Measurements from ENCODE around the gene ITGB7.
A peak's percentile ranks its signal among the peaks of the same experiment; 100 is the strongest.

ITGB7 gene

GRCh38 chr12:53235164-53235563 lies 28.1 kb upstream of the ITGB7 start:
- Mint-ChIP-seq H3K27ac (no peak overlapping the region), H3K4me1 (ENCODE audit: low read depth) (peaks cover 38% of the 10 kb centered on the region), H3K4me3 (no peak overlapping the region), H3K36me3 (ENCODE audit: low read depth) (no peaks in the 10 kb centered on the region), H3K27me3 (ENCODE audit: low read depth) (no peaks in the 10 kb centered on the region), H3K9me3 (no peaks in the 10 kb centered on the region)
- no peak for DNase-seq (ENCODE audit: low spot score)

- Mint-ChIP-seq H3K27me3 (ENCODE audit: low read depth) (no peaks in the 10 kb centered on the region), H3K4me1 (ENCODE audit: low read depth) (peaks cover 38% of the 10 kb centered on the region), H3K36me3 (ENCODE audit: low read depth) (no peaks in the 10 kb centered on the region), H3K27ac (no peak overlapping the region), H3K4me3 (no peak overlapping the region), H3K9me3 (no peaks in the 10 kb centered on the region)
- DNase-seq (ENCODE audit: low spot score), result no peak
Observed at GRCh38 chr12:53234271-53234914, 27.3 kb upstream of the ITGB7 start.

GRCh38 chr12:53233671-53234121 lies 26.6 kb upstream of the ITGB7 start:
- H3K27ac Mint-ChIP-seq, result no peak overlapping the region
- no peaks in the 10 kb centered on the region for H3K36me3 Mint-ChIP-seq (ENCODE audit: low read depth)
- H3K27me3 Mint-ChIP-seq (ENCODE audit: low read depth), result no peaks in the 10 kb centered on the region
- H3K4me1 Mint-ChIP-seq (ENCODE audit: low read depth), result peaks cover 41% of the 10 kb centered on the region
- DNase-seq (ENCODE audit: low spot score), result no peak
- H3K4me3 Mint-ChIP-seq, result no peak overlapping the region
- H3K9me3 Mint-ChIP-seq, result no peaks in the 10 kb centered on the region

- H3K4me1 Mint-ChIP-seq (ENCODE audit: low read depth), result peaks cover 44% of the 10 kb centered on the region
- H3K36me3 Mint-ChIP-seq (ENCODE audit: low read depth), result no peaks in the 10 kb centered on the region
- H3K27me3 Mint-ChIP-seq (ENCODE audit: low read depth), result no peaks in the 10 kb centered on the region
- DNase-seq (ENCODE audit: low spot score), result no peak
- no peaks in the 10 kb centered on the region for H3K9me3 Mint-ChIP-seq
- H3K27ac Mint-ChIP-seq, result peak overlapping the region; percentile 80
- H3K4me3 Mint-ChIP-seq, result peak overlapping the region; percentile 90
Observed at GRCh38 chr12:53232646-53233461, 25.8 kb upstream of the ITGB7 start.

GRCh38 chr12:53231921-53232645 lies 25.0 kb upstream of the ITGB7 start, which contains the start of gene RARG:
Gene RARG (minus strand): TSS chr12:53232209. CDS start chr12:53227545, 4,664 bp downstream.
- no peaks in the 10 kb centered on the region for H3K27me3 Mint-ChIP-seq (ENCODE audit: low read depth)
- H3K4me1 Mint-ChIP-seq (ENCODE audit: low read depth), result peaks cover 41% of the 10 kb centered on the region
- peak within 1 kb of the TSS; percentile 80 for H3K27ac Mint-ChIP-seq
- peak; percentile 63 for DNase-seq (ENCODE audit: low spot score)
- H3K9me3 Mint-ChIP-seq, result no peaks in the 10 kb centered on the region
- peak within 1 kb of the TSS; percentile 90 for H3K4me3 Mint-ChIP-seq
- peaks cover under 1% of the 10 kb centered on the region for H3K36me3 Mint-ChIP-seq (ENCODE audit: low read depth)

GRCh38 chr12:53231671-53231920 lies 24.5 kb upstream of the ITGB7 start:
- no peaks in the 10 kb centered on the region for H3K27me3 Mint-ChIP-seq (ENCODE audit: low read depth)
- peaks cover 38% of the 10 kb centered on the region for H3K4me1 Mint-ChIP-seq (ENCODE audit: low read depth)
- peak overlapping the region; percentile 55 for H3K4me3 Mint-ChIP-seq
- no peak overlapping the region for H3K27ac Mint-ChIP-seq
- no peak for DNase-seq (ENCODE audit: low spot score)
- no peaks in the 10 kb centered on the region for H3K9me3 Mint-ChIP-seq
- peaks cover 3% of the 10 kb centered on the region for H3K36me3 Mint-ChIP-seq (ENCODE audit: low read depth)

- Mint-ChIP-seq H3K4me1 (ENCODE audit: low read depth) (peaks cover 27% of the 10 kb centered on the region), H3K27me3 (ENCODE audit: low read depth) (no peaks in the 10 kb centered on the region), H3K9me3 (no peaks in the 10 kb centered on the region), H3K27ac (no peak overlapping the region), H3K4me3 (no peak overlapping the region), H3K36me3 (ENCODE audit: low read depth) (peaks cover 7% of the 10 kb centered on the region)
- no peak for DNase-seq (ENCODE audit: low spot score)
Observed at GRCh38 chr12:53230108-53230845, 23.2 kb upstream of the ITGB7 start.

GRCh38 chr12:53229454-53229853 lies 22.4 kb upstream of the ITGB7 start:
- H3K27me3 Mint-ChIP-seq (ENCODE audit: low read depth), result no peaks in the 10 kb centered on the region
- H3K4me3 Mint-ChIP-seq, result no peak overlapping the region
- H3K4me1 Mint-ChIP-seq (ENCODE audit: low read depth), result peaks cover 32% of the 10 kb centered on the region

GRCh38 chr12:53227836-53228235 lies 20.8 kb upstream of the ITGB7 start:
- peaks cover 37% of the 10 kb centered on the region for H3K4me1 Mint-ChIP-seq (ENCODE audit: low read depth)
- no peaks in the 10 kb centered on the region for H3K27me3 Mint-ChIP-seq (ENCODE audit: low read depth)
- H3K9me3 Mint-ChIP-seq, result no peaks in the 10 kb centered on the region
- peaks cover 11% of the 10 kb centered on the region for H3K36me3 Mint-ChIP-seq (ENCODE audit: low read depth)
- no peak overlapping the region for H3K4me3 Mint-ChIP-seq
- H3K27ac Mint-ChIP-seq, result no peak overlapping the region
- no peak for DNase-seq (ENCODE audit: low spot score)

More at GRCh38 chr12:53229454-53229853, 22.4 kb upstream of the ITGB7 start:
- DNase-seq (ENCODE audit: low spot score), result no peak
- Mint-ChIP-seq H3K36me3 (ENCODE audit: low read depth) (peaks cover 11% of the 10 kb centered on the region), H3K9me3 (no peaks in the 10 kb centered on the region), H3K27ac (no peak overlapping the region)

- Mint-ChIP-seq H3K27me3 (ENCODE audit: low read depth) (no peaks in the 10 kb centered on the region), H3K4me3 (no peak overlapping the region)
Observed at GRCh38 chr12:53227341-53227740, 20.3 kb upstream of the ITGB7 start.

GRCh38 chr12:53226815-53227214 lies 19.8 kb upstream of the ITGB7 start:
- no peak for DNase-seq (ENCODE audit: low spot score)
- Mint-ChIP-seq H3K27ac (no peak overlapping the region), H3K9me3 (no peaks in the 10 kb centered on the region), H3K4me1 (ENCODE audit: low read depth) (peaks cover 40% of the 10 kb centered on the region), H3K4me3 (no peak overlapping the region), H3K27me3 (ENCODE audit: low read depth) (no peaks in the 10 kb centered on the region), H3K36me3 (ENCODE audit: low read depth) (peaks cover 11% of the 10 kb centered on the region)

More at GRCh38 chr12:53227341-53227740, 20.3 kb upstream of the ITGB7 start:
- no peak for DNase-seq (ENCODE audit: low spot score)
- Mint-ChIP-seq H3K27ac (no peak overlapping the region), H3K4me1 (ENCODE audit: low read depth) (peaks cover 37% of the 10 kb centered on the region), H3K36me3 (ENCODE audit: low read depth) (peaks cover 11% of the 10 kb centered on the region), H3K9me3 (no peaks in the 10 kb centered on the region)

- H3K27me3 Mint-ChIP-seq (ENCODE audit: low read depth), result no peaks in the 10 kb centered on the region
- H3K36me3 Mint-ChIP-seq (ENCODE audit: low read depth), result peaks cover 11% of the 10 kb centered on the region
- peak overlapping the region; percentile 22 for H3K27ac Mint-ChIP-seq
- no peaks in the 10 kb centered on the region for H3K9me3 Mint-ChIP-seq
- DNase-seq (ENCODE audit: low spot score), result no peak
- H3K4me1 Mint-ChIP-seq (ENCODE audit: low read depth), result peaks cover 41% of the 10 kb centered on the region
- no peak overlapping the region for H3K4me3 Mint-ChIP-seq
Observed at GRCh38 chr12:53225635-53226424, 18.8 kb upstream of the ITGB7 start.
